Astrocyte (in vitro differentiated cells and primary cell): ENCODE results near the gene TBC1D5. TPM values are rescaled to one million over a fixed set of nuclear protein-coding genes. Genes with fewer than 3 reads are reported as not detected.
"Not testable (repeated sequence)": the region's sequence is repeated elsewhere in the genome, so short reads cannot be mapped to it uniquely, and the experiment has no call there.

Experiments used
- DNase-seq: peaks from one replicate; pipeline ENCODE4 v3.0.0-alpha.2; 2010; ENCODE audit warnings: low read depth
- FAIRE-seq: peaks from 2 replicates; lab custom pipeline; 2011; peaks lifted over from hg19 to GRCh38; lab: Jason Lieb, UNC
- H2AFZ ChIP-seq: 2 replicates; pipeline ENCODE4 v1.6.0; 2012; ENCODE audit warnings: low read depth, low read length, inconsistent platforms
- H3K27ac ChIP-seq: 2 replicates; pipeline ENCODE4 v1.5.1; 2011; ENCODE audit warnings: low read depth, low read length, inconsistent platforms
- H3K27me3 ChIP-seq: 2 replicates; pipeline ENCODE4 v1.6.0; 2011; ENCODE audit warnings: low read length, inconsistent platforms; ENCODE audit not compliant: insufficient read depth
- H3K36me3 ChIP-seq: 2 replicates; pipeline ENCODE4 v1.5.1; 2011; ENCODE audit warnings: low read length, inconsistent platforms; ENCODE audit not compliant: insufficient read depth
- H3K4me1 ChIP-seq: 2 replicates; pipeline ENCODE4 v1.5.1; 2011; ENCODE audit warnings: low read length, inconsistent platforms; ENCODE audit not compliant: insufficient read depth
- H3K4me2 ChIP-seq: 2 replicates; pipeline ENCODE4 v1.6.0; 2012; ENCODE audit warnings: low read length, inconsistent platforms
- H3K4me3 ChIP-seq: 2 replicates; pipeline ENCODE4 v1.5.1; 2011; ENCODE audit warnings: low read depth, mild to moderate bottlenecking, low read length, inconsistent platforms; ENCODE audit not compliant: insufficient read depth
- H3K79me2 ChIP-seq: 2 replicates; pipeline ENCODE4 v1.6.0; 2012; ENCODE audit warnings: mild to moderate bottlenecking, low read length, inconsistent platforms; ENCODE audit not compliant: insufficient read depth
- H3K9ac ChIP-seq: 2 replicates; pipeline ENCODE4 v1.6.0; 2012; ENCODE audit warnings: mild to moderate bottlenecking, low read length, inconsistent platforms
- H3K9me3 ChIP-seq: 2 replicates; pipeline ENCODE4 v1.5.1; 2012; ENCODE audit warnings: low read depth, mild to moderate bottlenecking, low read length, inconsistent platforms; ENCODE audit not compliant: insufficient read depth
- H4K20me1 ChIP-seq: 2 replicates; pipeline ENCODE4 v1.6.0; 2012; ENCODE audit warnings: low read length, inconsistent platforms; ENCODE audit not compliant: insufficient read depth
- H3K27ac Mint-ChIP-seq: one replicate; pipeline ENCODE4 v1.8.0; 2021; ENCODE audit warnings: mild to moderate bottlenecking, mixed read lengths; ENCODE audit not compliant: unreplicated experiment
- H3K27me3 Mint-ChIP-seq: one replicate; pipeline ENCODE4 v1.8.0; 2021; ENCODE audit warnings: low read depth, mixed read lengths; ENCODE audit not compliant: unreplicated experiment
- H3K36me3 Mint-ChIP-seq: one replicate; pipeline ENCODE4 v1.8.0; 2021; ENCODE audit warnings: low read depth, mixed read lengths; ENCODE audit not compliant: unreplicated experiment
- H3K4me1 Mint-ChIP-seq: one replicate; pipeline ENCODE4 v1.8.0; 2021; ENCODE audit warnings: low read depth, mixed read lengths; ENCODE audit not compliant: unreplicated experiment
- H3K4me3 Mint-ChIP-seq: one replicate; pipeline ENCODE4 v1.8.0; 2021; ENCODE audit warnings: mild to moderate bottlenecking, moderate library complexity, mixed read lengths; ENCODE audit not compliant: unreplicated experiment
- H3K9me3 Mint-ChIP-seq: one replicate; pipeline ENCODE4 v1.8.0; 2021; ENCODE audit warnings: mild to moderate bottlenecking, mixed read lengths; ENCODE audit not compliant: unreplicated experiment
- EZH2 ChIP-seq: IDR thresholded peaks from 2 replicates; pipeline ENCODE4 v1.6.1; 2012; ENCODE audit warnings: mild to moderate bottlenecking, low read length, inconsistent platforms; ENCODE audit not compliant: insufficient read depth
- total RNA-seq: library from RNA; stranded (reverse); gene quantifications from 2 replicates; pipeline ENCODE4 v1.2.1, GENCODE V29; 2021
- TF ChIP-seq, protein P1 (sequence below): IDR thresholded peaks from 2 replicates; pipeline ENCODE4 v1.5.1; 2011; ENCODE audit warnings: low read depth, mild to moderate bottlenecking, inconsistent platforms, low read length, moderate library complexity; ENCODE audit not compliant: insufficient read depth

TBC1D5 gene
- total RNA-seq, 1 donor from 2014 or later, result 23.0 TPM

DNA sequence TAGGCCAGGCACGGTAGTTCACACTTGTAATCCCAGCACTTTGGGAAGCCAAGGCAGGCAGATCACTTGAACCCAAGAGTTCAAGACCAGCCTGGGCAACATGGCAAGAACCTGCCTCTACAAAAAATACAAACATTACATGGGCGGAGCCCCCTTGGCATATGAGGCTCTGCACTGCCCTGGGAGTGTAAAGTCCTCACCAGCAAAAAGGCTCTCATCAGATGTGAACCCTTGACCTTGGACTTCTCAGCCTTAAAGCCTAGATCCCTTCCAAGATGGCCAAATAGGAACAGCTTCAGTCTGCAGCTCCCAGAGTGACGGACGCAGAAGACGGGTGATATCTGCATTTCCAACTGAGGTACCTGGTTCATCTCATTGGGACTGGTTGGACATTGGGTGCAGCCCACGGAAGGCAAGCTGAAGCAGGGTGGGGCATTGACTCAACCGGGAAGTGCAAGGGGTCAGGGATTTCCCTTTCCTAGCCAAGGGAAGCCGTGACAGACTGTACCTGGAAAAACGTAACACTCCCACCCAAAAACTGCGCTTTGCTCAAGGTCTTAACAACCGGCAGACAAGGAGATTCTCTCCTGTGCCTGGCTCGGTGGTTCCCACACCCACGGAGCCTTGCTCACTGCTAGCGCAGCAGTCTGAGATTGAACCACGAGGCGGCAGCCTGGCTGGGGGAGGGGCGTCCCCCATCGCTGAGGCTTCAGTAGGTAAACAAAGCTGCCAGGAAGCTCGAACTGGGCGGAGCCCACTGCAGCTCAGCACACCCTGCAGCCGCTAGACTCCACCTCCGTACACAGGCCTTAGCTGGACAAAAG lies 49.4 kb downstream of the TBC1D5 start:
- H3K27ac Mint-ChIP-seq, H3K36me3 Mint-ChIP-seq, H3K4me1 Mint-ChIP-seq, H3K27ac ChIP-seq, H3K4me3 Mint-ChIP-seq, H3K4me1 ChIP-seq, H3K36me3 ChIP-seq, H3K4me3 ChIP-seq, H3K9me3 Mint-ChIP-seq, H3K79me2 ChIP-seq, DNase-seq, H3K9me3 ChIP-seq, FAIRE-seq, H3K27me3 Mint-ChIP-seq, H4K20me1 ChIP-seq, H3K9ac ChIP-seq, H3K4me2 ChIP-seq, H2AFZ ChIP-seq, H3K27me3 ChIP-seq: not testable (repeated sequence)

DNA sequence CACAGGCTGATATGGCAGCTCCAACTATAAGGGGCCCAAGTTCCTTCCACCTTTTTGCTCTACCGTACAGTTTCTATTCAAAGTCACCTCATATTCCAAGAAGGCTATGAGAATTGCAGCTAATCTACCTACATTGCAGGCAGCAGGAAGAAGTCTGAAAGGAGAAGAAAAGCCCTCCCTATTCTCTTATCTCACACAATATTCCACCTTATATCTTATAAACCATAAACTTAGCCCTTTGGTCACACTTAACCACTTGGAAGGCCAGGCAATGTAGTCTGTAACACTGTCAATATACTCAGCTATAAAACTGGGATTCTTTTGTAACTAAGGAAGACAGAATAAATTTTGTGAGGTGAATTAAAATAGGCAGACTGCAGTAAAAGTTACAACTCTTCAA lies 54.9 kb downstream of the TBC1D5 start:
- no peaks in the 10 kb centered on the region for H3K9me3 Mint-ChIP-seq
- H4K20me1 ChIP-seq, result peaks cover 5% of the 10 kb centered on the region
- FAIRE-seq (no peak), DNase-seq (no peak)
- H3K27me3 ChIP-seq, result no peaks in the 10 kb centered on the region
- no peak overlapping the region for H3K4me3 ChIP-seq
- H3K79me2 ChIP-seq, result peaks cover 3% of the 10 kb centered on the region
- no peak overlapping the region for H2AFZ ChIP-seq
- no peaks in the 10 kb centered on the region for H3K4me1 Mint-ChIP-seq
- no peaks in the 10 kb centered on the region for H3K4me1 ChIP-seq
- H3K36me3 Mint-ChIP-seq, result no peaks in the 10 kb centered on the region
- H3K27ac ChIP-seq, result no peak overlapping the region
- H3K4me2 ChIP-seq, result no peak overlapping the region
- no peaks in the 10 kb centered on the region for H3K36me3 ChIP-seq
- no peak overlapping the region for H3K27ac Mint-ChIP-seq
- no peaks in the 10 kb centered on the region for H3K9me3 ChIP-seq
- no peak for TF ChIP-seq EZH2
- TF ChIP-seq, protein P1, sequence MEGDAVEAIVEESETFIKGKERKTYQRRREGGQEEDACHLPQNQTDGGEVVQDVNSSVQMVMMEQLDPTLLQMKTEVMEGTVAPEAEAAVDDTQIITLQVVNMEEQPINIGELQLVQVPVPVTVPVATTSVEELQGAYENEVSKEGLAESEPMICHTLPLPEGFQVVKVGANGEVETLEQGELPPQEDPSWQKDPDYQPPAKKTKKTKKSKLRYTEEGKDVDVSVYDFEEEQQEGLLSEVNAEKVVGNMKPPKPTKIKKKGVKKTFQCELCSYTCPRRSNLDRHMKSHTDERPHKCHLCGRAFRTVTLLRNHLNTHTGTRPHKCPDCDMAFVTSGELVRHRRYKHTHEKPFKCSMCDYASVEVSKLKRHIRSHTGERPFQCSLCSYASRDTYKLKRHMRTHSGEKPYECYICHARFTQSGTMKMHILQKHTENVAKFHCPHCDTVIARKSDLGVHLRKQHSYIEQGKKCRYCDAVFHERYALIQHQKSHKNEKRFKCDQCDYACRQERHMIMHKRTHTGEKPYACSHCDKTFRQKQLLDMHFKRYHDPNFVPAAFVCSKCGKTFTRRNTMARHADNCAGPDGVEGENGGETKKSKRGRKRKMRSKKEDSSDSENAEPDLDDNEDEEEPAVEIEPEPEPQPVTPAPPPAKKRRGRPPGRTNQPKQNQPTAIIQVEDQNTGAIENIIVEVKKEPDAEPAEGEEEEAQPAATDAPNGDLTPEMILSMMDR, result no peak
- H3K27me3 Mint-ChIP-seq, result no peaks in the 10 kb centered on the region
- H3K4me3 Mint-ChIP-seq, result no peak overlapping the region
- H3K9ac ChIP-seq, result no peak overlapping the region

DNA sequence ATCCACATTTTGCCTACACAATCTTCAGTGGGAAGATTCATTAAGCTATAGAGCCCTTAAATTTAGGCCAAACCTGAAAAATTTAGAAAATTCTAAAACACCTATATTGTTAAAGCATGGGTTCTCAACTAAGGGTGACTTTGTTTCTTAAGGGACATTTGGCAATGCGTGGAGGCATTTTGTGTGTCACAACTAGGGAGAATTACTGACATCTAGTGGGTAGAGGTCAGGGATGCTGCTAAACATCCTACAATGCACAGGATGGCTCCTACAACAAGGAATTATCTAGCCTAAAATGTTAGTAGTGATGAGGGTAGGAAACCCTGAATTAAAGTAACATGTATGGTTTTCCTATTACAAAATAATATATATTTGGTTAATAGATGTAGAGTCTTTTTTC lies 55.8 kb downstream of the TBC1D5 start:
- Histone ChIP-seq H3K27ac (no peak overlapping the region), H3K27me3 (no peaks in the 10 kb centered on the region), H2AFZ (no peak overlapping the region), H3K4me1 (no peaks in the 10 kb centered on the region), H4K20me1 (peaks cover 5% of the 10 kb centered on the region), H3K9me3 (no peaks in the 10 kb centered on the region), H3K79me2 (peaks cover 2% of the 10 kb centered on the region), H3K36me3 (no peaks in the 10 kb centered on the region), H3K4me3 (no peak overlapping the region), H3K4me2 (no peak overlapping the region), H3K9ac (no peak overlapping the region)
- no peak for FAIRE-seq
- H3K27ac Mint-ChIP-seq, result no peak overlapping the region
- no peaks in the 10 kb centered on the region for H3K27me3 Mint-ChIP-seq
- no peaks in the 10 kb centered on the region for H3K36me3 Mint-ChIP-seq
- no peak for TF ChIP-seq EZH2
- TF ChIP-seq, protein P1, result no peak
- no peak overlapping the region for H3K4me3 Mint-ChIP-seq
- no peak for DNase-seq
- H3K9me3 Mint-ChIP-seq, result no peaks in the 10 kb centered on the region
- H3K4me1 Mint-ChIP-seq, result no peaks in the 10 kb centered on the region
